Fibroblast of pulmonary artery (primary cell): ENCODE measurements around the gene C13orf46.
A peak's percentile ranks its signal among the peaks of the same experiment; 100 is the strongest.
"Not testable (repeated sequence)": the region's sequence is repeated elsewhere in the genome, so short reads cannot be mapped to it uniquely, and the experiment has no call there.

Experiments used
- DNase-seq: peaks from one replicate; pipeline ENCODE4 v3.0.0-alpha.2; 2010; ENCODE audit warnings: low read depth
- H3K4me3 ChIP-seq: replicated peaks from 2 replicates; pipeline ENCODE4 v1.5.1; 2011; ENCODE audit warnings: low read depth, mild to moderate bottlenecking, control low read depth, low read length, moderate library complexity
- CTCF ChIP-seq: IDR thresholded peaks from 2 replicates; pipeline ENCODE4 v1.5.1; 2011; ENCODE audit warnings: mild to moderate bottlenecking, control low read depth, low read length, inconsistent platforms; ENCODE audit errors: missing control alignments

Gene C13orf46

GRCh38 chr13:113917096-113917495, 56.8 kb downstream of the C13orf46 start:
- no peak for TF ChIP-seq CTCF
- no peak for DNase-seq

GRCh38 chr13:113916330-113916815, 57.5 kb downstream of the C13orf46 start:
- peak; percentile 61 for DNase-seq
- TF ChIP-seq CTCF = no peak
- H3K4me3 ChIP-seq = no peak overlapping the region

More at GRCh38 chr13:113917096-113917495, 56.8 kb downstream of the C13orf46 start:
- H3K4me3 ChIP-seq = no peak overlapping the region

GRCh38 chr13:113915786-113916329, 58.0 kb downstream of the C13orf46 start:
- DNase-seq = no peak
- no peak for TF ChIP-seq CTCF
- H3K4me3 ChIP-seq = no peak overlapping the region

- H3K4me3 ChIP-seq = no peak overlapping the region
- DNase-seq = no peak
- TF ChIP-seq CTCF = no peak
These were observed 58.7 kb downstream of the C13orf46 start for GRCh38 chr13:113915012-113915763.

GRCh38 chr13:113914333-113915011, 59.4 kb downstream of the C13orf46 start:
- no peak for TF ChIP-seq CTCF
- no peak for DNase-seq
- no peak overlapping the region for H3K4me3 ChIP-seq

GRCh38 chr13:113913838-113914237, 60.0 kb downstream of the C13orf46 start:
- not testable (repeated sequence) for DNase-seq, H3K4me3 ChIP-seq

GRCh38 chr13:113913408-113913807, 60.5 kb downstream of the C13orf46 start:
- not testable (repeated sequence) for H3K4me3 ChIP-seq, DNase-seq

GRCh38 chr13:113912596-113912995, 61.3 kb downstream of the C13orf46 start:
- no peak for TF ChIP-seq CTCF
- DNase-seq = no peak
- no peak overlapping the region for H3K4me3 ChIP-seq
